OCI-LY3 (cell line): ENCODE measurements around the gene TRIP11.

Experiments used
- H2AFZ ChIP-seq: fragments of 200-600, 300-600 bp; shearing (Covaris generic); 2 replicates; pipeline ENCODE4 v1.6.0; 2014; ENCODE audit warnings: antibody characterized with exemption, low read depth, low read length
- H3K27ac ChIP-seq: fragments of 200-600, 300-600 bp; sonication (generic); 2 replicates; pipeline ENCODE4 v1.5.1; 2014; ENCODE audit warnings: mild to moderate bottlenecking, low read length, moderate library complexity, mixed read lengths
- H3K27me3 ChIP-seq: fragments of 200-600, 300-600 bp; sonication (generic); 2 replicates; pipeline ENCODE4 v1.6.1; 2014; ENCODE audit warnings: low read depth, low read length, mixed read lengths
- H3K36me3 ChIP-seq: fragments of 200-600, 300-600 bp; sonication (generic); replicated peaks from 2 replicates; pipeline ENCODE3; 2014; ENCODE audit warnings: low read depth, low read length, mixed read lengths
- H3K4me1 ChIP-seq: fragments of 300-600, 200-600 bp; sonication (generic); 2 replicates; pipeline ENCODE4 v1.6.1; 2014; ENCODE audit warnings: low read length, mixed read lengths
- H3K4me2 ChIP-seq: fragments of 200-600, 300-600 bp; sonication (generic); 2 replicates; pipeline ENCODE4 v1.6.1; 2014; ENCODE audit warnings: low read length, mixed read lengths
- H3K4me3 ChIP-seq: fragments of 300-600, 200-600 bp; sonication (generic); 2 replicates; pipeline ENCODE4 v1.5.1; 2014; ENCODE audit warnings: antibody characterized with exemption, mild to moderate bottlenecking, low read length, moderate library complexity
- H3K79me2 ChIP-seq: fragments of 300-600, 200-600 bp; shearing (Covaris generic); 2 replicates; pipeline ENCODE4 v1.6.1; 2014; ENCODE audit warnings: mild to moderate bottlenecking, low read length, mixed read lengths
- H3K9ac ChIP-seq: fragments of 300-600, 200-600 bp; shearing (Covaris generic); 2 replicates; pipeline ENCODE4 v1.6.0; 2014; ENCODE audit warnings: mild to moderate bottlenecking, low read length, moderate library complexity
- H3K9me3 ChIP-seq: fragments of 200-600, 300-600 bp; shearing (Covaris generic); 2 replicates; pipeline ENCODE4 v1.6.1; 2014; ENCODE audit warnings: low read length, mixed read lengths; ENCODE audit not compliant: insufficient read depth
- H4K20me1 ChIP-seq: fragments of 200-600, 300-600 bp; sonication (generic); 2 replicates; pipeline ENCODE4 v1.6.1; 2016; ENCODE audit warnings: low read length, mixed read lengths; ENCODE audit not compliant: insufficient read depth
- CTCF ChIP-seq: fragments of 200-600, 300-600 bp; sonication (generic); IDR thresholded peaks from 2 replicates; pipeline ENCODE4 v1.5.1; 2014; ENCODE audit warnings: antibody characterized with exemption, low read length, low read depth
- EZH2phosphoT487 ChIP-seq: fragments of 200-600 bp; shearing (Covaris generic); IDR thresholded peaks from 2 replicates; pipeline ENCODE4 v1.6.1; 2018; ENCODE audit warnings: antibody characterized with exemption, mixed run types, low read depth

TRIP11 gene

GRCh38 chr14:91985008-91985407 lies 54.9 kb downstream of the TRIP11 start:
- Histone ChIP-seq H2AFZ (no peak overlapping the region), H3K27me3 (no peaks in the 10 kb centered on the region), H3K36me3 (peaks cover 52% of the 10 kb centered on the region), H3K4me1 (peaks cover 14% of the 10 kb centered on the region), H3K4me3 (no peak overlapping the region), H3K9me3 (no peaks in the 10 kb centered on the region), H3K4me2 (no peak overlapping the region), H3K27ac (no peak overlapping the region), H3K9ac (no peak overlapping the region), H4K20me1 (no peaks in the 10 kb centered on the region), H3K79me2 (peaks cover 6% of the 10 kb centered on the region)
- no peak for TF ChIP-seq CTCF
- no peak for TF ChIP-seq EZH2phosphoT487

- Histone ChIP-seq H3K36me3 (peaks cover 41% of the 10 kb centered on the region), H3K79me2 (peaks cover 18% of the 10 kb centered on the region), H2AFZ (no peak overlapping the region), H3K27ac (no peak overlapping the region), H3K9me3 (no peaks in the 10 kb centered on the region), H3K9ac (no peak overlapping the region), H3K4me2 (no peak overlapping the region), H3K4me3 (no peak overlapping the region), H3K4me1 (peaks cover 28% of the 10 kb centered on the region), H3K27me3 (no peaks in the 10 kb centered on the region), H4K20me1 (no peaks in the 10 kb centered on the region)
- TF ChIP-seq CTCF: no peak
- TF ChIP-seq EZH2phosphoT487: no peak
These were observed 56.3 kb downstream of the TRIP11 start for GRCh38 chr14:91983588-91983987.

GRCh38 chr14:91980157-91980556 lies 59.7 kb downstream of the TRIP11 start:
- H3K27ac ChIP-seq: peak overlapping the region; percentile 88

GRCh38 chr14:91977884-91978283 lies 62.0 kb downstream of the TRIP11 start:
- Histone ChIP-seq H2AFZ (no peak overlapping the region), H3K4me1 (peaks cover 28% of the 10 kb centered on the region), H3K36me3 (peaks cover 36% of the 10 kb centered on the region), H3K27me3 (no peaks in the 10 kb centered on the region), H3K9ac (no peak overlapping the region), H3K4me2 (no peak overlapping the region), H3K9me3 (no peaks in the 10 kb centered on the region), H3K4me3 (no peak overlapping the region), H3K27ac (no peak overlapping the region), H3K79me2 (peaks cover 19% of the 10 kb centered on the region), H4K20me1 (no peaks in the 10 kb centered on the region)
- TF ChIP-seq EZH2phosphoT487: no peak
- no peak for TF ChIP-seq CTCF

More at GRCh38 chr14:91980157-91980556, 59.7 kb downstream of the TRIP11 start:
- H3K4me1 ChIP-seq: peaks cover 28% of the 10 kb centered on the region
- no peaks in the 10 kb centered on the region for H4K20me1 ChIP-seq
- peak overlapping the region; percentile 43 for H3K9ac ChIP-seq
- no peak overlapping the region for H2AFZ ChIP-seq
- no peaks in the 10 kb centered on the region for H3K9me3 ChIP-seq
- H3K4me2 ChIP-seq: peak overlapping the region; percentile 72
- H3K4me3 ChIP-seq: peak overlapping the region; percentile 45
- H3K27me3 ChIP-seq: no peaks in the 10 kb centered on the region
- peaks cover 19% of the 10 kb centered on the region for H3K79me2 ChIP-seq
- TF ChIP-seq EZH2phosphoT487 (no peak), CTCF (no peak)
- peaks cover 38% of the 10 kb centered on the region for H3K36me3 ChIP-seq
